ENCODE measurements around the gene TBPL2. TPM values are rescaled to one million over a fixed set of nuclear protein-coding genes. Genes with fewer than 3 reads are reported as not detected.

Gene TBPL2
- total RNA-seq, 1 experiment from 2014 or later = not detected

DNA sequence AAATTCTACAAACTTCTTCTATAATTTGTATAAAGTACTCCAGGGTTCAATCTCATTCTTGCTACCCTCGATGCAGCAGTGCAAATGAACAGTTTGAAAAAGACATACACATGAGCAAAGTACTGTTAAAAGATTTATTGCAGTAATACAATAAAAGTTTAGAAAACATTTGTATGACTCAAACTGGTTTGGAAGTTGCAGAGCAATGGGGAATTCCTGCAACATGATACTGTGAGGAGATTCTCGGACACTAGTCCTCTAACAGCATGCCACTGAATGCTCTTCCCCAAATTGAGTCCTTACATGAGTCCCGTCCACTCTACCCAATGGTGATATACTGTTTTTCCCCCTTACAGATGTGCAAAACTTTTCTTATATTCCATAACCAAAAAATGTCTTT is 74.1 kb downstream of the TBPL2 start:
- H3K9me3 ChIP-seq (ENCODE audit: control insufficient read depth in 1 of 2, insufficient read depth in 1 of 2, low read depth in 1 of 2, low read length in 2 of 2) = no peaks in the 10 kb centered on the region
- RAD21 ChIA-PET (ENCODE audit: low non-redundant PET in 1 of 2, low total read pairs in 2 of 2, uncharacterized antibody in 2 of 2, unreplicated experiment in 2 of 2) = no interaction called here
- no peak for TF ChIP-seq EGR1 (IDR thresholded peaks at IDR 0.05; ENCODE audit: low read depth)
- no peak for TF ChIP-seq SP1 (IDR thresholded peaks at IDR 0.05; ENCODE audit: low read depth)
- TF ChIP-seq, protein P1, sequence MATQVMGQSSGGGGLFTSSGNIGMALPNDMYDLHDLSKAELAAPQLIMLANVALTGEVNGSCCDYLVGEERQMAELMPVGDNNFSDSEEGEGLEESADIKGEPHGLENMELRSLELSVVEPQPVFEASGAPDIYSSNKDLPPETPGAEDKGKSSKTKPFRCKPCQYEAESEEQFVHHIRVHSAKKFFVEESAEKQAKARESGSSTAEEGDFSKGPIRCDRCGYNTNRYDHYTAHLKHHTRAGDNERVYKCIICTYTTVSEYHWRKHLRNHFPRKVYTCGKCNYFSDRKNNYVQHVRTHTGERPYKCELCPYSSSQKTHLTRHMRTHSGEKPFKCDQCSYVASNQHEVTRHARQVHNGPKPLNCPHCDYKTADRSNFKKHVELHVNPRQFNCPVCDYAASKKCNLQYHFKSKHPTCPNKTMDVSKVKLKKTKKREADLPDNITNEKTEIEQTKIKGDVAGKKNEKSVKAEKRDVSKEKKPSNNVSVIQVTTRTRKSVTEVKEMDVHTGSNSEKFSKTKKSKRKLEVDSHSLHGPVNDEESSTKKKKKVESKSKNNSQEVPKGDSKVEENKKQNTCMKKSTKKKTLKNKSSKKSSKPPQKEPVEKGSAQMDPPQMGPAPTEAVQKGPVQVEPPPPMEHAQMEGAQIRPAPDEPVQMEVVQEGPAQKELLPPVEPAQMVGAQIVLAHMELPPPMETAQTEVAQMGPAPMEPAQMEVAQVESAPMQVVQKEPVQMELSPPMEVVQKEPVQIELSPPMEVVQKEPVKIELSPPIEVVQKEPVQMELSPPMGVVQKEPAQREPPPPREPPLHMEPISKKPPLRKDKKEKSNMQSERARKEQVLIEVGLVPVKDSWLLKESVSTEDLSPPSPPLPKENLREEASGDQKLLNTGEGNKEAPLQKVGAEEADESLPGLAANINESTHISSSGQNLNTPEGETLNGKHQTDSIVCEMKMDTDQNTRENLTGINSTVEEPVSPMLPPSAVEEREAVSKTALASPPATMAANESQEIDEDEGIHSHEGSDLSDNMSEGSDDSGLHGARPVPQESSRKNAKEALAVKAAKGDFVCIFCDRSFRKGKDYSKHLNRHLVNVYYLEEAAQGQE (IDR thresholded peaks at IDR 0.05; ENCODE audit: low read depth) = no peak
- TF ChIP-seq YY1 (IDR thresholded peaks at IDR 0.05; ENCODE audit: extremely low read depth, insufficient replicate concordance, low read depth, low read length) = no peak
- no peak for TF ChIP-seq ZNF274 (IDR thresholded peaks at IDR 0.05; ENCODE audit: low read depth, low read length)
- TF ChIP-seq SIN3A (IDR thresholded peaks at IDR 0.05; ENCODE audit: low read depth) = no peak
- no peak for TF ChIP-seq ZFX (IDR thresholded peaks at IDR 0.05)
- no peak for TF ChIP-seq POLR2AphosphoS5 (IDR thresholded peaks at IDR 0.05; ENCODE audit: low read depth, low read length)
- TF ChIP-seq TCF7L2 (IDR thresholded peaks at IDR 0.05; ENCODE audit: borderline replicate concordance, extremely low read depth, insufficient read depth, insufficient read length) = no peak
- no peak for TF ChIP-seq RAD21 (IDR thresholded peaks at IDR 0.05; ENCODE audit: low read depth)
- TF ChIP-seq POLR2A (IDR thresholded peaks at IDR 0.05; ENCODE audit: borderline replicate concordance, extremely low read depth, insufficient read depth, insufficient read length) = no peak
- no peak for TF ChIP-seq CBX3 (IDR thresholded peaks at IDR 0.05; ENCODE audit: low read depth)
- TF ChIP-seq CEBPB (IDR thresholded peaks at IDR 0.05; ENCODE audit: low read depth) = no peak
- no peak for TF ChIP-seq ELF1 (IDR thresholded peaks at IDR 0.05; ENCODE audit: borderline replicate concordance, low read depth)
- no peak for TF ChIP-seq EZH2phosphoT487 (IDR thresholded peaks at IDR 0.05; ENCODE audit: borderline replicate concordance)
- DNase-seq (ENCODE audit: low read depth, low spot score) (no peak), ATAC-seq (no peak)
- H2AFZ ChIP-seq (ENCODE audit: low read depth, low read length, poor library complexity, severe bottlenecking) = no peak overlapping the region
- no peaks in the 10 kb centered on the region for H3K9me2 ChIP-seq (ENCODE audit: insufficient read depth)
- H3K79me2 ChIP-seq (ENCODE audit: insufficient read depth, low read length) = no peaks in the 10 kb centered on the region
- H4K20me1 ChIP-seq (ENCODE audit: insufficient read depth) = no peaks in the 10 kb centered on the region
- no peak overlapping the region for H3K27ac ChIP-seq (ENCODE audit: low read depth, low read length)
- peaks cover 5 to 7% of the 10 kb centered on the region in 2 experiments; a peak in 2 of 4 replicates for H3K36me3 ChIP-seq (ENCODE audit: control insufficient read depth in 1 of 2, insufficient read depth in 2 of 2, low read length in 2 of 2)
- POLR2A ChIA-PET = no interaction called here
- CTCF ChIA-PET = no interaction called here
- H3K9ac ChIP-seq (ENCODE audit: low read length) = no peak overlapping the region
- H3K4me1 ChIP-seq (ENCODE audit: control insufficient read depth in 1 of 2, insufficient read depth in 2 of 2, low read length in 2 of 2) = no peaks in the 10 kb centered on the region
- no peak overlapping the region for H3K4me2 ChIP-seq (ENCODE audit: low read length)
- intact Hi-C loops (cut with micrococcal nuclease) = no loop called here
- no peaks in the 10 kb centered on the region for H3K27me3 ChIP-seq (ENCODE audit: insufficient read depth, low read length)
- H3K4me3 ChIP-seq (replicated peaks in 1 of 2; ENCODE audit: low read depth in 1 of 2, low read length in 2 of 2) = no peak overlapping the region
- BruUV-seq (replicated peaks) = no TSS peak

Other genes with a start within 250 kb of the TBPL2 start
- gene DLGAP5, start 249.0 kb downstream of the TBPL2 start, total RNA-seq (2021; ENCODE audit: unreplicated experiment) = 72.8 TPM
- 26.9 TPM for gene FBXO34, start 169.2 kb downstream of the TBPL2 start, total RNA-seq (2021; ENCODE audit: unreplicated experiment)
- gene ATG14, start 28.8 kb downstream of the TBPL2 start, total RNA-seq (2021; ENCODE audit: unreplicated experiment) = 9.9 TPM
- gene KTN1, start 139.6 kb upstream of the TBPL2 start, total RNA-seq (2021; ENCODE audit: unreplicated experiment) = 105 TPM